Measurements from ENCODE around the gene PPP1R7.

DNA sequence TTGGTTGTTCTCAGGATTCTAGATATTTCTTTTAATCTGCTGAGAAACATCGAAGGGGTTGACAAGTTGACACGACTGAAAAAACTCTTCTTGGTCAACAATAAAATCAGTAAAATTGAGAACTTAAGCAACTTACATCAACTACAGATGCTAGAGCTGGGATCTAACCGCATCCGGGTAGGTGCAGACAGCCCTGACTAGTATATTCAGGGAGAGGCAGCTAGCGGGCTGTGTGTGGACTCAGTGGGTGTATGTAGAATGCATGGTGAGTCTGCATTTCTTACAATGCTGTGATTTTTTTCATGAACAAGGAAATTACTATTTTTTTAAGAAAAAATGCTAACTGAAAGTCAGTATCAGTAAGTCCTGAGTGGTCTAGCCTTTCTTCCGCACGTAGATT, 10.1 kb downstream of the PPP1R7 start:
- TF ChIP-seq POLR2A (IDR thresholded peaks at IDR 0.05; ENCODE audit: extremely low read depth, insufficient read length) (no peak), CTCF (IDR thresholded peaks at IDR 0.05; ENCODE audit: low read depth, low read length) (no peak)

Measured in NB4 (cell line).